CD4-positive, alpha-beta T cell treated with Interleukin-12 subunit alpha and Interleukin-12 subunit beta, for 1 hour (primary cell): ENCODE results near the gene ARSA.
"Not testable (repeated sequence)": the region's sequence is repeated elsewhere in the genome, so short reads cannot be mapped to it uniquely, and the experiment has no call there.

Experiments used
- DNase-seq: peaks from one replicate; pipeline ENCODE4 v3.0.0-alpha.2; 2020

ARSA gene

GRCh38 chr22:50621356-50621880 is 6.5 kb downstream of the ARSA start:
- peak; percentile 60 for DNase-seq

GRCh38 chr22:50620593-50621355 is 7.2 kb downstream of the ARSA start:
- peak; percentile 65 for DNase-seq

GRCh38 chr22:50614296-50614695 is 13.7 kb downstream of the ARSA start:
- not testable (repeated sequence) for DNase-seq

- no peak for DNase-seq
Observed at GRCh38 chr22:50613291-50613981, 14.5 kb downstream of the ARSA start.

- DNase-seq = no peak
Observed at GRCh38 chr22:50612528-50613221, 15.3 kb downstream of the ARSA start.

- no peak for DNase-seq
Observed at GRCh38 chr22:50612168-50612527, 15.8 kb downstream of the ARSA start.

- no peak for DNase-seq
Observed at GRCh38 chr22:50611341-50612060, 16.5 kb downstream of the ARSA start.

GRCh38 chr22:50610581-50610980 is 17.4 kb downstream of the ARSA start:
- DNase-seq = no peak

- no peak for DNase-seq
Observed at GRCh38 chr22:50610041-50610451, 17.9 kb downstream of the ARSA start.

GRCh38 chr22:50609599-50609998 is 18.4 kb downstream of the ARSA start:
- DNase-seq = no peak

- no peak for DNase-seq
Observed at GRCh38 chr22:50608996-50609395, 19.0 kb downstream of the ARSA start.

- DNase-seq = not testable (repeated sequence)
Observed at GRCh38 chr22:50608058-50608840, 19.7 kb downstream of the ARSA start.

GRCh38 chr22:50607659-50608020 is 20.3 kb downstream of the ARSA start:
- DNase-seq = no peak

GRCh38 chr22:50606946-50607658 is 20.9 kb downstream of the ARSA start:
- no peak for DNase-seq

- DNase-seq = no peak
Observed at GRCh38 chr22:50606165-50606945, 21.6 kb downstream of the ARSA start.

GRCh38 chr22:50605613-50606074 is 22.3 kb downstream of the ARSA start:
- no peak for DNase-seq

GRCh38 chr22:50605002-50605612 is 22.8 kb downstream of the ARSA start:
- no peak for DNase-seq

- no peak for DNase-seq
Observed at GRCh38 chr22:50604256-50605001, 23.5 kb downstream of the ARSA start.

GRCh38 chr22:50603511-50604255 is 24.3 kb downstream of the ARSA start:
- DNase-seq = no peak
